ENCODE results near the gene ADCK2. TPM values are rescaled to one million over a fixed set of nuclear protein-coding genes. Genes with fewer than 3 reads are reported as not detected.

ADCK2 gene
- total and polyA plus RNA-seq, 4 donors = 3.2 to 15.4 (median 11.1) TPM

- no peak overlapping the region for H3K9ac ChIP-seq (ENCODE audit: low read depth in 1 of 2, low read length in 2 of 2)
- WGBS = 83% methylated on average over 4 of the region's 4 CpGs
- H3K9me3 ChIP-seq (ENCODE audit: control insufficient read depth in 4 of 4, low read length in 3 of 4) = no peaks in the 10 kb centered on the region
- H3K36me3 ChIP-seq (ENCODE audit: control insufficient read depth in 4 of 4, insufficient read depth in 3 of 4, low read depth in 1 of 4, low read length in 3 of 4) = no peaks in the 10 kb centered on the region
- DNase-seq (ENCODE audit: low spot score) = no peak
- no peaks in the 10 kb centered on the region for H3K27me3 ChIP-seq (ENCODE audit: control insufficient read depth in 4 of 4, insufficient read depth in 4 of 4, low read length in 3 of 4)
- no peak overlapping the region for H3K4me3 ChIP-seq (ENCODE audit: low read depth in 1 of 3, low read length in 3 of 3)
- TF ChIP-seq TAF1 (conservative IDR thresholded peaks at IDR 0.05) (no peak), YY1 (IDR thresholded peaks at IDR 0.05) (no peak), RXRA (IDR thresholded peaks at IDR 0.05) (no peak), HNF4G (IDR thresholded peaks at IDR 0.05) (no peak), EGR1 (IDR thresholded peaks at IDR 0.05; ENCODE audit: low read depth in 2 of 2) (no peak), ZBTB33 (IDR thresholded peaks at IDR 0.05) (no peak), GABPA (IDR thresholded peaks at IDR 0.05 in 1 of 2, conservative IDR thresholded peaks at IDR 0.05 in 1 of 2) (no peak), HNF4A (conservative IDR thresholded peaks at IDR 0.05) (no peak), NR2F2 (IDR thresholded peaks at IDR 0.05) (no peak)
- H3K27ac ChIP-seq (ENCODE audit: low read depth in 1 of 2, low read length in 2 of 2) = no peak overlapping the region
- peaks cover 2 to 18% (median 12%) of the 10 kb centered on the region in 4 donors for H3K4me1 ChIP-seq (ENCODE audit: control insufficient read depth in 4 of 4, insufficient read depth in 4 of 4, low read length in 3 of 4)
Measured at GRCh38 chr7:140670343-140670935, 2.3 kb upstream of the ADCK2 start.

- Histone ChIP-seq H3K27me3 (ENCODE audit: control insufficient read depth in 4 of 4, insufficient read depth in 4 of 4, low read length in 3 of 4) (no peaks in the 10 kb centered on the region), H3K9ac (ENCODE audit: low read depth in 1 of 2, low read length in 2 of 2) (no peak overlapping the region), H3K27ac (ENCODE audit: low read depth in 1 of 2, low read length in 2 of 2) (no peak overlapping the region), H3K4me1 (ENCODE audit: control insufficient read depth in 4 of 4, insufficient read depth in 4 of 4, low read length in 3 of 4) (peaks cover 2 to 21% (median 13%) of the 10 kb centered on the region in 4 donors), H3K9me3 (ENCODE audit: control insufficient read depth in 4 of 4, low read length in 3 of 4) (no peaks in the 10 kb centered on the region), H3K36me3 (ENCODE audit: control insufficient read depth in 4 of 4, insufficient read depth in 3 of 4, low read depth in 1 of 4, low read length in 3 of 4) (no peaks in the 10 kb centered on the region), H3K4me3 (ENCODE audit: low read depth in 1 of 3, low read length in 3 of 3) (no peak overlapping the region)
- no peak for TF ChIP-seq MAX (IDR thresholded peaks at IDR 0.05)
- TF ChIP-seq EGR1 (IDR thresholded peaks at IDR 0.05; ENCODE audit: low read depth in 2 of 2) = no peak
- no peak for TF ChIP-seq ATF3 (IDR thresholded peaks at IDR 0.05)
- no peak for TF ChIP-seq FOXA2 (IDR thresholded peaks at IDR 0.05)
- no peak for TF ChIP-seq ZBTB33 (IDR thresholded peaks at IDR 0.05)
- no peak for TF ChIP-seq SP1 (IDR thresholded peaks at IDR 0.05)
- TF ChIP-seq FOXA1 (IDR thresholded peaks at IDR 0.05) = no peak
- no peak for TF ChIP-seq NR2F2 (IDR thresholded peaks at IDR 0.05)
- no peak for TF ChIP-seq JUND (IDR thresholded peaks at IDR 0.05)
- TF ChIP-seq YY1 (IDR thresholded peaks at IDR 0.05) = no peak
- no peak for TF ChIP-seq RAD21 (IDR thresholded peaks at IDR 0.05)
- no peak for TF ChIP-seq GABPA (IDR thresholded peaks at IDR 0.05 in 1 of 2, conservative IDR thresholded peaks at IDR 0.05 in 1 of 2)
- TF ChIP-seq HNF4G (IDR thresholded peaks at IDR 0.05) = no peak
- no peak for TF ChIP-seq CTCF (IDR thresholded peaks at IDR 0.05; ENCODE audit: low read depth, low read length, missing input control)
- TF ChIP-seq RXRA (IDR thresholded peaks at IDR 0.05) = no peak
- no peak for TF ChIP-seq REST (IDR thresholded peaks at IDR 0.05)
- TF ChIP-seq TAF1 (conservative IDR thresholded peaks at IDR 0.05) = no peak
- no peak for TF ChIP-seq HNF4A (conservative IDR thresholded peaks at IDR 0.05)
- DNase-seq (ENCODE audit: low spot score) = no peak
- 77% methylated on average over 15 of the region's 15 CpGs for WGBS
Measured at GRCh38 chr7:140671966-140672365, 779 bp upstream of the ADCK2 start.

All from liver (tissue), 9 donors.